HepG2 (cell line): Measurements from ENCODE around the gene RRBP1. TPM values are rescaled to one million over a fixed set of nuclear protein-coding genes. Genes with fewer than 3 reads are reported as not detected.

Source experiments
- ATF7-NPFF ChIP-seq: sonication (generic); formaldehyde crosslinking; IDR thresholded peaks from 2 replicates; pipeline ENCODE4 v1.8.1; 2023; ENCODE audit warnings: mild to moderate bottlenecking, low read depth, missing genetic modification reagents, moderate library complexity
- ATRX ChIP-seq: sonication (generic); formaldehyde crosslinking; IDR thresholded peaks from 2 replicates; pipeline ENCODE4 v1.4.0; 2020; ENCODE audit warnings: missing genetic modification reagents, borderline replicate concordance
- HNRNPK ChIP-seq: fragments of 200-400 bp; formaldehyde crosslinking; IDR thresholded peaks from 2 replicates; pipeline ENCODE4 v1.6.1; 2018; ENCODE audit warnings: low read length, low read depth, moderate library complexity, mild to moderate bottlenecking; ENCODE audit not compliant: poor library complexity, severe bottlenecking
- KLF11 ChIP-seq: IDR thresholded peaks from 2 replicates; pipeline ENCODE4 v1.6.1; 2016; ENCODE audit warnings: missing compliant biosample characterization
- MBNL3 ChIP-seq: fragments of 250-450 bp; sonication (Bioruptor Pico); conservative IDR thresholded peaks from 2 replicates; pipeline ENCODE4 v1.8.0; 2022; ENCODE audit warnings: mild to moderate bottlenecking, inconsistent platforms
- MIXL1 ChIP-seq: IDR thresholded peaks from 2 replicates; pipeline ENCODE4 v1.6.1; 2016
- NFIB ChIP-seq: sonication (generic); formaldehyde crosslinking; IDR thresholded peaks from 2 replicates; pipeline ENCODE4 v1.9.0; 2021; ENCODE audit warnings: missing genetic modification reagents, mild to moderate bottlenecking, borderline replicate concordance
- POLR2G ChIP-seq: fragments of 200-400 bp; formaldehyde crosslinking; IDR thresholded peaks from 2 replicates; pipeline ENCODE4 v1.6.1; 2018; ENCODE audit warnings: mild to moderate bottlenecking, low read depth, low read length, moderate library complexity
- PRPF4 ChIP-seq: fragments of 200-400 bp; formaldehyde crosslinking; IDR thresholded peaks from 2 replicates; pipeline ENCODE4 v1.6.1; 2016; ENCODE audit warnings: low read length, low read depth; ENCODE audit not compliant: poor library complexity, severe bottlenecking
- RFX5 ChIP-seq: IDR thresholded peaks from 2 replicates; pipeline ENCODE4 v1.6.1; 2011; ENCODE audit warnings: low read depth, low read length, improper control_type of control experiment
- SIX1 ChIP-seq: sonication (generic); formaldehyde crosslinking; IDR thresholded peaks from 2 replicates; pipeline ENCODE4 v1.4.0; 2020; ENCODE audit warnings: missing genetic modification reagents, borderline replicate concordance
- SMARCE1 ChIP-seq: fragments of 450-650 bp; IDR thresholded peaks from 2 replicates; pipeline ENCODE4 v1.6.1; 2017; ENCODE audit warnings: borderline replicate concordance
- SOX6 ChIP-seq, 2 experiments: fragments of 450-650 bp in 1 of 2; sonication (generic) in 1 of 2; formaldehyde crosslinking in 1 of 2; IDR thresholded peaks; 2 replicates each; pipeline versions ENCODE4 v1.4.0 to v1.6.1; 2017 to 2020; ENCODE audit warnings: antibody characterized with exemption in 1 of 2, mild to moderate bottlenecking in 1 of 2, missing genetic modification reagents in 1 of 2
- SP5 ChIP-seq: IDR thresholded peaks from 2 replicates; pipeline ENCODE4 v1.6.1; 2016; ENCODE audit warnings: low read depth, borderline replicate concordance
- TRAFD1 ChIP-seq: sonication (generic); formaldehyde crosslinking; IDR thresholded peaks from 2 replicates; pipeline ENCODE4 v1.5.1; 2020; ENCODE audit warnings: missing genetic modification reagents, mild to moderate bottlenecking, borderline replicate concordance
- XBP1 ChIP-seq: sonication (generic); formaldehyde crosslinking; IDR thresholded peaks from 2 replicates; pipeline ENCODE4 v1.5.0; 2020; ENCODE audit warnings: missing genetic modification reagents
- ZBTB25 ChIP-seq: IDR thresholded peaks from 2 replicates; pipeline ENCODE4 v1.6.1; 2018; ENCODE audit warnings: missing genetic modification reagents
- ZNF10 ChIP-seq: sonication (generic); formaldehyde crosslinking; IDR thresholded peaks from 2 replicates; pipeline ENCODE4 v1.4.0; 2020; ENCODE audit warnings: mild to moderate bottlenecking, low read depth, missing genetic modification reagents, borderline replicate concordance
- ZNF136 ChIP-seq: sonication (generic); formaldehyde crosslinking; IDR thresholded peaks from 2 replicates; pipeline ENCODE4 v1.8.1; 2022; ENCODE audit warnings: low read depth, mild to moderate bottlenecking, moderate library complexity, missing genetic modification reagents
- ZNF180 ChIP-seq: sonication (generic); formaldehyde crosslinking; IDR thresholded peaks from 2 replicates; pipeline ENCODE4 v1.4.0; 2020; ENCODE audit warnings: low read depth, missing genetic modification reagents, borderline replicate concordance
- ZNF282 ChIP-seq: fragments of 450-650 bp; IDR thresholded peaks from 2 replicates; pipeline ENCODE4 v1.6.1; 2018; ENCODE audit not compliant: partially characterized antibody
- ZNF496 ChIP-seq: sonication (generic); formaldehyde crosslinking; IDR thresholded peaks from 2 replicates; pipeline ENCODE4 v1.8.1; 2023; ENCODE audit warnings: mild to moderate bottlenecking, moderate library complexity, missing genetic modification reagents; ENCODE audit not compliant: insufficient replicate concordance
- ZNF746 ChIP-seq: sonication (generic); formaldehyde crosslinking; IDR thresholded peaks from 2 replicates; pipeline ENCODE4 v1.8.0; 2022; ENCODE audit warnings: mild to moderate bottlenecking, missing genetic modification reagents
- ZNF766 ChIP-seq: sonication (generic); formaldehyde crosslinking; IDR thresholded peaks from 2 replicates; pipeline ENCODE4 v1.5.0; 2020; ENCODE audit warnings: missing genetic modification reagents, borderline replicate concordance
- ZNF784 ChIP-seq: sonication (generic); formaldehyde crosslinking; IDR thresholded peaks from 2 replicates; pipeline ENCODE4 v1.5.1; 2020; ENCODE audit warnings: missing genetic modification reagents, mild to moderate bottlenecking, borderline replicate concordance
- polyA plus RNA-seq, 8 experiments: library from polyadenylated mRNA; depleted of rRNA in 3 of 8; stranded (reverse) in 7 of 8; unstranded in 1 of 8; fragments of >200 nt; fragmentation: Illumina TruSeq in 4 of 8; extraction: Trizol in 4 of 8; gene quantifications; 2 replicates each; pipeline versions ENCODE4 v1.2.1 to v1.2.3, GENCODE V29; 2011 to 2016; ENCODE audit warnings: low read depth in 4 of 8, missing spikeins in 1 of 8, mixed read lengths in 1 of 8; ENCODE audit not compliant: insufficient read depth in 1 of 8
- total RNA-seq, 5 experiments: library from RNA; depleted of rRNA; stranded (reverse); fragments of >200 nt; fragmentation: Illumina TruSeq; extraction: Trizol; gene quantifications; 2 replicates each; pipeline ENCODE4 v1.2.3, GENCODE V29; 2016; ENCODE audit warnings: low read depth in 1 of 5

The RRBP1 gene
- total and polyA plus RNA-seq, 2 of the 13 experiments (the other 11 are each of a cell fraction or from before 2014, with no cell fraction given): 150 to 222 TPM

GRCh38 chr20:17675519-17676377 is 6.3 kb downstream of the RRBP1 start (continued):
- TF ChIP-seq ZNF784 (peak; percentile 62; the same call in 1 of the 2 replicates), SOX6 (IDR thresholded peaks at IDR 0.05) (no peak), SOX6 (CRISPR knock-in tag; IDR thresholded peaks at IDR 0.05) (no peak), ZNF496 (CRISPR knock-in tag) (no peak), SMARCE1 (no peak), PRPF4 (no peak), ZNF746 (CRISPR knock-in tag) (no peak), ZNF766 (no peak), ATF7-NPFF (no peak), ZNF180 (CRISPR knock-in tag) (no peak), KLF11 (CRISPR knock-in tag) (no peak), ATRX (CRISPR knock-in tag) (no peak), ZNF136 (CRISPR knock-in tag) (no peak), ZBTB25 (no peak), ZNF282 (no peak), SIX1 (CRISPR knock-in tag) (no peak), ZNF10 (CRISPR knock-in tag) (no peak), MBNL3 (no peak), MIXL1 (CRISPR knock-in tag) (no peak), TRAFD1 (no peak), RFX5 (no peak), POLR2G (no peak; the same call in 1 of the 2 replicates), HNRNPK (no peak), SP5 (no peak), NFIB (CRISPR knock-in tag) (no peak), XBP1 (CRISPR knock-in tag) (no peak)
